OCI-M1 (cell line): ENCODE measurements around the gene AZU1.
"Not testable (repeated sequence)": the region's sequence is repeated elsewhere in the genome, so short reads cannot be mapped to it uniquely, and the experiment has no call there.

Experiments
- DNase-seq: peaks from one replicate; lab custom pipeline; 2025; lab: John Stamatoyannopoulos, UW

AZU1 gene

GRCh38 chr19:831407-832369 is 4.1 kb downstream of the AZU1 start:
- no peak for DNase-seq

- no peak for DNase-seq
These were observed 6.6 kb downstream of the AZU1 start for GRCh38 chr19:834216-834615.

DNA sequence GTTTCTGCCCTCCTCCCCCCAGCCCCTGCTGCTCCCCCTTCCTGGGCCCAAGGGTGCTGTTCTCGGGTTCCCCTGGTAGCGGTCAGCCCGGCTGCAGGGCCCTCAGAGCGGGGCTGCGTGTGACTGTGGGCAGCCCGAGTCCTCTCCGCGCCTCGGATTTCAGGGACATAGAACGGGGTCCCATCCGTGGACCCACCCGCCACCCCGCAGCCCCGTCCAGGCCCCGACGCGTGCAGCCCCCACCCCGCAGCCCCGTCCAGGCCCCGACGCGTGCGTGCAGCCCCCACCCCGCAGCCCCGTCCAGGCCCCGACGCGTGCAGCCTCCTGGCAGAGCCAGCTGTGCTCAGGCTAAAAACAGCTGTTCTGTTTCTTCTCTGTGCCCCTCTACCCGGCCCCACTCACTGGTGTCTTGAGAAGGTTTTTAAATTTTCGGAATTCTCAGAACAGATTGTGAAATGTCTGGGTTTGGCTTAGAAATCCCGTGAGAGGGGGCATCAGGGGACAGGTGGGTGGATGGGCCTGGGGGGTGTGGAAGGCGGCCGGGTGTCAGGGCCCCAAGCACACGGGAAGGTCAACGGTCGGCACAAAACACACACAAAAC is 7.7 kb downstream of the AZU1 start:
- no peak for DNase-seq

- DNase-seq, result no peak
These were observed 13.0 kb downstream of the AZU1 start, which contains the start of gene PRTN3 for GRCh38 chr19:840519-841206. TSS of gene PRTN3 (plus strand) at chr19:840999. CDS start at chr19:841009, 10 bp downstream.

- DNase-seq, result not testable (repeated sequence)
These were observed 15.2 kb downstream of the AZU1 start for GRCh38 chr19:842802-843179.

DNA sequence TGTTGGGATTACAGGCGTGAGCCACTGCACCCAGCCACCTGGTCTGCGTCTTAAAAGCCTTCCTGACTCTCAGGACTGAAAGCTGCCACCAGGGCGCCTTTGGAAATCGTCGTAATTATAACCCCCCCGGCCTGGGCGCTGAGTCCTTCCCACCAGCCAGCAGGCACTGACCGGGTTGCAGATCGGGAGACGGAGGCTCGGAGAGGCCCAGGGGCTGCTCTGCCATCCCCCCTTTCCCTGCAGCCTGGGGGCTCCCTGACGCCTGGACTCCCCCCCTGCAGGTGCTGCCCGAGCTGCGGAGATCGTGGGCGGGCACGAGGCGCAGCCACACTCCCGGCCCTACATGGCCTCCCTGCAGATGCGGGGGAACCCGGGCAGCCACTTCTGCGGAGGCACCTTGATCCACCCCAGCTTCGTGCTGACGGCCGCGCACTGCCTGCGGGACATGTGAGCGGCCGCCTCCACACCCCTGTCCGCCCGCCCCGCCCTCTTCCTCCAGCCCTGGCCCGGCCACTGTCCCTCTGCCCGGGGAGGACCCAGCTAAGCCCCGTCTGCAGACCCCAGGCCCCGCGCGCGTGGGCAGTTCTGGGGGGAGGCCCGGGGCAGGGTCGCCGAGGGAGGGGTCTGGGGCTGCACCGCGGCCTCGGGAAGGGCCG is 15.7 kb downstream of the AZU1 start:
- DNase-seq, result no peak

GRCh38 chr19:843836-844545 is 16.4 kb downstream of the AZU1 start:
- DNase-seq, result no peak

DNA sequence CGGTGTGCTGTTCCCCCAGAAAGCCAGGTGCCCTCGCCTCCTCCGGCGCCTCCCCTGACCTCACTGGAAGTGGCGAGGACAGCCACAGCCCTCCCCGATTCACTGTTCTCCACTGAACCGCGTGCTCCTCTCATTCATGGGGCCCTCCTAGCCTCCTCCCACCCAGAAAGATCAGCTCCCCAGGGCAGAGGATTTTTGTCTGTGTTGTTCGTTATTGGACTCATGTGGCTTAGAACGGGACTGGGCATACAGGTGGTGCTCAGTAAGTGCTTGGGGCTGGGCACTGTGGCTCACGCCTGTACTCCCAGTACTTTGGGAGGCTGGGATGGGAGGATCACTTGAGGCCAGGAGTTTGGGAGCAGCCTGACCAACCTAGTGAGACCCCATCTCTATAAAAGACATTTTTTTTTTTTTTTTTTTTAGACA is 16.9 kb downstream of the AZU1 start:
- no peak for DNase-seq

- DNase-seq, result no peak
These were observed 18.3 kb downstream of the AZU1 start for GRCh38 chr19:845707-846521.

- DNase-seq, result peak; percentile 14
These were observed 20.8 kb downstream of the AZU1 start for GRCh38 chr19:848386-848921.

- not testable (repeated sequence) for DNase-seq
These were observed 21.6 kb downstream of the AZU1 start for GRCh38 chr19:849195-849594.

DNA sequence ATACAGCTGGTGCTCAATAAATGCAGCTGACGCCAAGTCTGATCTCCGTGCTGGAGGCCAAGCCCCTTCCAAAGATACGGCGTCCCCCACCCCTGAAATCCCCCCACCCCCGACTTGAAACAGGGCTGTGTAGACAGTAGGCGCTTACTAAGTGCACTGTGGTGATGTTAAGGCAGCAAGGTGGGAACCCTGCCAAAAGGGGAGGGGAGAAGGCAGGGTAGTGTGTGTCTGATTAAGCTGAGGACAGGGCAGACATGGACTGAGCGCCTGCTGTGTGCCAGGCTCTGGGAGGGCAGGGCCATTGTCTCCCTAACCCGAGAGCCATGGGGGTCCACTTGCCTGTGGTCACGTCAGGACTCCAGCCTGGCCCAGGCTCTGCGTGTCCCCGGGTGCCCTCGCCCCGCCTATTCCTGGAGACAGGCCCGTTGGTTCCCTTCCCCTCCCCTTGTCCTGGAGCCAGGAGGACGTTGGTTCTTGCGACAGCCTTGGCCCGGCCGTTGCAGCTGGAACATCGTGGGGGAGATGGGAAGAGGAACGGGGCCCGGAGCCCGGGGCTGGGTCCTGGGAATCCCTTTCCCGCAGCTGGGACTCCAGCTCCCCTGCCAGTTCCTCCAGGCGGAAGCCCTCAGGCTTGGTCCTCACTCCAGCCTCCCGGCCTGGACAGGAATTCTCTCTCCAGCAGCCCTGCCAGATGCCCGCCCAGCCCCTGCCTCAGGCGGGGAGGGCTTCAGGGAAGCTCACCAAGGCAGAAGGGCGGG is 22.8 kb downstream of the AZU1 start:
- peak; percentile 64 for DNase-seq

GRCh38 chr19:850979-851335 is 23.3 kb downstream of the AZU1 start:
- DNase-seq, result no peak

DNA sequence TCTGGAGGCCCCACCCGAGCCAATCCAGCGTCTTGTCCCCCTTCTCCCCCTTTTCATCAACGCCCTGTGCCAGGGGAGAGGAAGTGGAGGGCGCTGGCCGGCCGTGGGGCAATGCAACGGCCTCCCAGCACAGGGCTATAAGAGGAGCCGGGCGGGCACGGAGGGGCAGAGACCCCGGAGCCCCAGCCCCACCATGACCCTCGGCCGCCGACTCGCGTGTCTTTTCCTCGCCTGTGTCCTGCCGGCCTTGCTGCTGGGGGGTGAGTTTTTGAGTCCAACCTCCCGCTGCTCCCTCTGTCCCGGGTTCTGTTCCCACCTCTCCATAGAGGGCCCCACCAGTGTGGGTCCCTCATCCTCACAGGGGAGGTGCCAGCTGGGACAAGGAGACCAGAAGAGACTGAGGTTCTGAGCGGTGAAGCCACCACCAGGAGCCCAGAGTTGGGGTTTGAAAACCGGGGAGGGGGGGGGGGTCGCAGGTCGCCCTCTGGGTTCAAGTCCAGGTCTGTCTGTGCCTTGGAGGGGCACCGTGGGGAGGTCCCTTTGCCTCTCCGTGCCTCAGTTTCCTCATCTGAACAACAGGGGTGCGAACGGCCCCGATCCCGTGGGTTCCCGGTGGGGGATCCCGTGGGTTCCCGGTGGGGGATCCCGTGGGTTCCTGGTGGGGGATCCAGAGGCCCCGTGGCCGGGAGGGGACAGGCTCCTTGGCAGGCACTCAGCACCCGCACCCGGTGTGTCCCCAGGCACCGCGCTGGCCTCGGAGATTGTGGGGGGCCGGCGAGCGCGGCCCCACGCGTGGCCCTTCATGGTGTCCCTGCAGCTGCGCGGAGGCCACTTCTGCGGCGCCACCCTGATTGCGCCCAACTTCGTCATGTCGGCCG is 24.7 kb downstream of the AZU1 start, which contains the start of gene ELANE:
Gene ELANE (plus strand): TSS at position 168 of the 878 bp plus-strand sequence. CDS start 26 bp downstream, at position 194.
- no peak for DNase-seq

GRCh38 chr19:853014-853585 is 25.5 kb downstream of the AZU1 start:
- no peak for DNase-seq

DNA sequence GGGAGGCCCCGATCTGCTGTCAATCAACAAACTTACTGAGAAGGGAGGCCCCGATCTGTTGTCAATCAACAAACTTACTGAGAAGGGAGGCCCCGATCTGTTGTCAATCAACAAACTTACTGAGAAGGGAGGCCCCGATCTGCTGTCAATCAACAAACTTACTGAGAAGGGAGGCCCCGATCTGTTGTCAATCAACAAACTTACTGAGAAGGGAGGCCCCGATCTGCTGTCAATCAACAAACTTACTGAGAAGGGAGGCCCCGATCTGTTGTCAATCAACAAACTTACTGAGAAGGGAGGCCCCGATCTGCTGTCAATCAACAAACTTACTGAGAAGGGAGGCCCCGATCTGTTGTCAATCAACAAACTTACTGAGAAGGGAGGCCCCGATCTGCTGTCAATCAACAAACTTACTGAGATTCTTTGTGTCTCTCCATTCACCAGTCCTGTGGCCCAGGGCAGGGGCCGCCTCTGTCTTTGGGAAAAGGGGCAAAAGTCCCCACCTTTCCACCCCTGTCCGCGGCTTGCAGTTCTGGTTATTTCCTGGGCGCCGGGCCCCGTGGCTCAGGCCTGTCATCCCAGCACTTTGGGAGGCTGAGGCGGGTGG is 26.1 kb downstream of the AZU1 start:
- not testable (repeated sequence) for DNase-seq

DNA sequence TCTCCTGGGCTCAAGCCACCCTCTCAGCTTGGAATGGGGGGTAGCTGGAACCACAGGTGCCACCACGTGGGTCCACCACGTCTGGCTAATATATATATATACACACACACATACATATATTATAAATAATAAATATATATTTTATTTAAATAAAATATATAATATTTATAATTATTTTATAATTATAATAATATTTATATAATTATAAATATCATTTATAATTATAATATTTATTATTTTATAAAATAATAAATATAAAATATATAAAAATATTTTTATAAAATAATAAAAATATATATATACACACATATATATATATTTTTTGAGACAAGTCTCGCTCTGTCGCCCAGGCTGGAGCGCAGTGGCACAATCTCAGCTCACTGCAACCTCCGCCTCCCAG is 26.9 kb downstream of the AZU1 start:
- DNase-seq, result no peak

GRCh38 chr19:855142-855541 is 27.5 kb downstream of the AZU1 start:
- DNase-seq, result no peak
